ENCODE data around the gene MTHFD1. TPM values are rescaled to one million over a fixed set of nuclear protein-coding genes. Genes with fewer than 3 reads are reported as not detected.

MTHFD1 gene
- total RNA-seq, 1 experiment from 2014 or later, result 226 TPM

DNA sequence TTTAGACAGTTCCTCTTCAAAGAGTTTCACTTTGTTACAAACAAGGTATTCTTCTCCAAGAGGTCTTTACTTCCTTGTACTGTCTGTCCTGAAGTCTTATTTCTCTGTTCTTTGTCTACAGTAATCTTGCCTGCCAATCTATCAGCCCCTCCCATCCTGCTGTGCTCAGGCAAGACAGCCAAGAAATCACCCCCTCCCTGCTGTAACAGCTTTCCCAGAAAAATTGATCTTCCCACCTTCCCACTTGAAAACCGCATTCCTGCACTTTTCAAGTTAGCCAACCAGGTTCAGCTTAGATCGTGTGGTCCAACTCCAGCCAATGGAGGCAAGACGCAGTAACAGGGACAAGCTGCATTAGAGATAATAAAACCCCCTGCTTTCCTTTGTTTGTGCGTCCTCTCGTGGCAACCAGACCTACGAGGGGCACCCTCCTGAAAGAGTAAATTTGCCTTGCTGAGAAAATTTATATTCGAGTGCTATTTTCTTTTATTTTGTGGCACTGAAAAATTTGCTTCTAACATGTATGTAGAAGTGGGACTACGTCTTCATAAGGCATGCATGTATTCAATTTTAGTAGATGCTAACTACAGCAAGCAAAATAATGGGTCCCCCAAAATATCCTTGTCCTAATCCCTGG is 47.5 kb upstream of the MTHFD1 start (continued):
- TF ChIP-seq CREM (CRISPR knock-in tag; IDR thresholded peaks at IDR 0.05), result no peak

DNA sequence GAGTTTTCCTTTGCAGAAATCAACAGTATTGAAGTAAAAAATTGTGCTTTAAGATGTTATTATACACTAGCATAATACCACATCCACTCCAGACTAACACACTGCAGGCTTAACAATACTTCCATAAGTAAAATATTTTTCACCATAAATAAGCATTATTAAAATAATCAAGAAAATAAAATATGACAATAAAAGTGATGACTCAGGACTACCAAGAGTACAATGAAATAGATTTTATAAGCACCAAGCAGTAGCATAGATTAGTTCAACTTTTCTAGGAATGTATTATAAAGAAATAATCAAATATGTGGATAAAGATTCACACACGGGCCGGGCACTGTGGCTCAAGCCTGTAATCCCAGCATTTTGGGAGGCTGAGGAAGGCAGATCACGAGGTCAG is 40.4 kb upstream of the MTHFD1 start:
- H3K27ac Mint-ChIP-seq, result no peak overlapping the region
- H3K36me3 Mint-ChIP-seq, result no peaks in the 10 kb centered on the region
- no peaks in the 10 kb centered on the region for H3K4me1 Mint-ChIP-seq
- DNase-seq (ENCODE audit: low spot score) (no peak), ATAC-seq (no peak)
- no peak overlapping the region for H3K4me3 Mint-ChIP-seq
- TF ChIP-seq MYBL2 (CRISPR knock-in tag; IDR thresholded peaks at IDR 0.05), result no peak
- TF ChIP-seq, protein P1, sequence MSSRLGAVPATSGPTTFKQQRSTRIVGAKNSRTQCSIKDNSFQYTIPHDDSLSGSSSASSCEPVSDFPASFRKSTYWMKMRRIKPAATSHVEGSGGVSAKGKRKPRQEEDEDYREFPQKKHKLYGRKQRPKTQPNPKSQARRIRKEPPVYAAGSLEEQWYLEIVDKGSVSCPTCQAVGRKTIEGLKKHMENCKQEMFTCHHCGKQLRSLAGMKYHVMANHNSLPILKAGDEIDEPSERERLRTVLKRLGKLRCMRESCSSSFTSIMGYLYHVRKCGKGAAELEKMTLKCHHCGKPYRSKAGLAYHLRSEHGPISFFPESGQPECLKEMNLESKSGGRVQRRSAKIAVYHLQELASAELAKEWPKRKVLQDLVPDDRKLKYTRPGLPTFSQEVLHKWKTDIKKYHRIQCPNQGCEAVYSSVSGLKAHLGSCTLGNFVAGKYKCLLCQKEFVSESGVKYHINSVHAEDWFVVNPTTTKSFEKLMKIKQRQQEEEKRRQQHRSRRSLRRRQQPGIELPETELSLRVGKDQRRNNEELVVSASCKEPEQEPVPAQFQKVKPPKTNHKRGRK (CRISPR knock-in tag; IDR thresholded peaks at IDR 0.05; ENCODE audit: borderline replicate concordance), result no peak
- TF ChIP-seq, protein P2, sequence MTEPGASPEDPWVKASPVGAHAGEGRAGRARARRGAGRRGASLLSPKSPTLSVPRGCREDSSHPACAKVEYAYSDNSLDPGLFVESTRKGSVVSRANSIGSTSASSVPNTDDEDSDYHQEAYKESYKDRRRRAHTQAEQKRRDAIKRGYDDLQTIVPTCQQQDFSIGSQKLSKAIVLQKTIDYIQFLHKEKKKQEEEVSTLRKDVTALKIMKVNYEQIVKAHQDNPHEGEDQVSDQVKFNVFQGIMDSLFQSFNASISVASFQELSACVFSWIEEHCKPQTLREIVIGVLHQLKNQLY (CRISPR knock-in tag; IDR thresholded peaks at IDR 0.05), result no peak
- TF ChIP-seq HMGA2 (CRISPR knock-in tag; IDR thresholded peaks at IDR 0.05), result no peak
- TF ChIP-seq, protein P3, sequence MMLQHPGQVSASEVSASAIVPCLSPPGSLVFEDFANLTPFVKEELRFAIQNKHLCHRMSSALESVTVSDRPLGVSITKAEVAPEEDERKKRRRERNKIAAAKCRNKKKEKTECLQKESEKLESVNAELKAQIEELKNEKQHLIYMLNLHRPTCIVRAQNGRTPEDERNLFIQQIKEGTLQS (CRISPR knock-in tag; conservative IDR thresholded peaks at IDR 0.05), result no peak
- TF ChIP-seq, protein P4, sequence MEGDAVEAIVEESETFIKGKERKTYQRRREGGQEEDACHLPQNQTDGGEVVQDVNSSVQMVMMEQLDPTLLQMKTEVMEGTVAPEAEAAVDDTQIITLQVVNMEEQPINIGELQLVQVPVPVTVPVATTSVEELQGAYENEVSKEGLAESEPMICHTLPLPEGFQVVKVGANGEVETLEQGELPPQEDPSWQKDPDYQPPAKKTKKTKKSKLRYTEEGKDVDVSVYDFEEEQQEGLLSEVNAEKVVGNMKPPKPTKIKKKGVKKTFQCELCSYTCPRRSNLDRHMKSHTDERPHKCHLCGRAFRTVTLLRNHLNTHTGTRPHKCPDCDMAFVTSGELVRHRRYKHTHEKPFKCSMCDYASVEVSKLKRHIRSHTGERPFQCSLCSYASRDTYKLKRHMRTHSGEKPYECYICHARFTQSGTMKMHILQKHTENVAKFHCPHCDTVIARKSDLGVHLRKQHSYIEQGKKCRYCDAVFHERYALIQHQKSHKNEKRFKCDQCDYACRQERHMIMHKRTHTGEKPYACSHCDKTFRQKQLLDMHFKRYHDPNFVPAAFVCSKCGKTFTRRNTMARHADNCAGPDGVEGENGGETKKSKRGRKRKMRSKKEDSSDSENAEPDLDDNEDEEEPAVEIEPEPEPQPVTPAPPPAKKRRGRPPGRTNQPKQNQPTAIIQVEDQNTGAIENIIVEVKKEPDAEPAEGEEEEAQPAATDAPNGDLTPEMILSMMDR (IDR thresholded peaks at IDR 0.05), result no peak
- TF ChIP-seq ZNF423 (CRISPR knock-in tag; IDR thresholded peaks at IDR 0.05), result no peak
- TF ChIP-seq JAZF1 (CRISPR knock-in tag; IDR thresholded peaks at IDR 0.05), result no peak
- TF ChIP-seq ZNF263 (CRISPR knock-in tag; IDR thresholded peaks at IDR 0.05; ENCODE audit: low read depth), result no peak
- TF ChIP-seq ZNF396 (CRISPR knock-in tag; IDR thresholded peaks at IDR 0.05; ENCODE audit: borderline replicate concordance), result no peak
- H3K27me3 Mint-ChIP-seq (ENCODE audit: low read depth), result no peaks in the 10 kb centered on the region
- no peaks in the 10 kb centered on the region for H3K9me3 Mint-ChIP-seq
- CTCF ChIA-PET, result interaction anchor here (0.8 to 1.1 kb wide), 3 partner anchors 44 to 82 kb away, joined by 3 read pairs; no protein-coding TSS in a partner anchor
- POLR2A ChIA-PET, result interaction anchor here (0.5 kb wide), 1 partner anchor 11 kb away, joined by 3 read pairs; no protein-coding TSS in a partner anchor

DNA sequence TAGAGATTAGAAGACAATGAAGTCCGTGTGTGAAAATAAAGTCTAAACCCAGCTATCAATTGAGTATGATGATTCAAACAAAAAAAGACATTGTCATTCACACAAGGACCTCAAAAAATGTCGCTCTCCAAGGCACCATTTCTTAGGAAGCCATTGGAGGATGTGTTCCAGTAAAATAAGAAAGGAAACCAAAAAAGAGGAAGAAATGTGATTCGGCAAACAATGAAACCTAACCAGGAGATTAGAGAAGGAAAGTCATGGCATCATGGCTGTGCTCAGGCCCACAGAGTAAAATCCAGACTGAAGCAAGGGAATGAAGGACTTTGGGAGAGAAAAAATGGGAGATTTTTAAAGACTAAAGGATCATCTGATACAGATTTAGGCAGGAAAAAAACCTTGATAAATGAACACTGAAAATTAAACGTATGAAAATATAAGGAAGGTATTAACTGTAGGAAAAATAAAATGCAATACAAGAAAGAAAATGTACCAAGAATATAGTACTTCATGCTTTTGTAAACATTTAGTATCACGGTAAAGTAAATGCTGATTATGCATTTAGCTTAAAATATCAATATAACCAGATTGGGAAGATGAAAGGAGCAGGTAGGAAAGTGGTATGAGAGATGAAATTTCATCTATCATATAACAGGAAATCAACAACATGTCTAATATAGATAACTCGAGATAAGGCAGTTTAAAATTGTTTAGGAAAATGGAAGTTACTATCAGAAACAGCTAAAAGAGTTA is 38.2 kb upstream of the MTHFD1 start:
- no peaks in the 10 kb centered on the region for H3K27me3 Mint-ChIP-seq (ENCODE audit: low read depth)
- H3K4me1 Mint-ChIP-seq, result no peaks in the 10 kb centered on the region
- H3K27ac Mint-ChIP-seq, result no peak overlapping the region
- ChIA-PET POLR2A (interaction anchor here (0.6 kb wide), 1 partner anchor 18 kb away, joined by 3 read pairs; no protein-coding TSS in a partner anchor), CTCF (interaction anchor here (0.9 to 1.1 kb wide), 2 partner anchors 80 to 161 kb away, joined by 3 read pairs; no protein-coding TSS in a partner anchor)
- no peaks in the 10 kb centered on the region for H3K9me3 Mint-ChIP-seq
- H3K4me3 Mint-ChIP-seq, result no peak overlapping the region
- no peak for DNase-seq (ENCODE audit: low spot score)
- no peaks in the 10 kb centered on the region for H3K36me3 Mint-ChIP-seq
- no peak for ATAC-seq
- TF ChIP-seq CREB1 (CRISPR knock-in tag; IDR thresholded peaks at IDR 0.05) (no peak), TCF7 (CRISPR knock-in tag; IDR thresholded peaks at IDR 0.05; ENCODE audit: low read depth) (no peak), SOX15 (CRISPR knock-in tag; IDR thresholded peaks at IDR 0.05) (no peak), IRF2 (CRISPR knock-in tag; IDR thresholded peaks at IDR 0.05; ENCODE audit: borderline replicate concordance, low read depth) (no peak), NFE2L1 (CRISPR knock-in tag; IDR thresholded peaks at IDR 0.05) (no peak)
- TF ChIP-seq, protein P5, sequence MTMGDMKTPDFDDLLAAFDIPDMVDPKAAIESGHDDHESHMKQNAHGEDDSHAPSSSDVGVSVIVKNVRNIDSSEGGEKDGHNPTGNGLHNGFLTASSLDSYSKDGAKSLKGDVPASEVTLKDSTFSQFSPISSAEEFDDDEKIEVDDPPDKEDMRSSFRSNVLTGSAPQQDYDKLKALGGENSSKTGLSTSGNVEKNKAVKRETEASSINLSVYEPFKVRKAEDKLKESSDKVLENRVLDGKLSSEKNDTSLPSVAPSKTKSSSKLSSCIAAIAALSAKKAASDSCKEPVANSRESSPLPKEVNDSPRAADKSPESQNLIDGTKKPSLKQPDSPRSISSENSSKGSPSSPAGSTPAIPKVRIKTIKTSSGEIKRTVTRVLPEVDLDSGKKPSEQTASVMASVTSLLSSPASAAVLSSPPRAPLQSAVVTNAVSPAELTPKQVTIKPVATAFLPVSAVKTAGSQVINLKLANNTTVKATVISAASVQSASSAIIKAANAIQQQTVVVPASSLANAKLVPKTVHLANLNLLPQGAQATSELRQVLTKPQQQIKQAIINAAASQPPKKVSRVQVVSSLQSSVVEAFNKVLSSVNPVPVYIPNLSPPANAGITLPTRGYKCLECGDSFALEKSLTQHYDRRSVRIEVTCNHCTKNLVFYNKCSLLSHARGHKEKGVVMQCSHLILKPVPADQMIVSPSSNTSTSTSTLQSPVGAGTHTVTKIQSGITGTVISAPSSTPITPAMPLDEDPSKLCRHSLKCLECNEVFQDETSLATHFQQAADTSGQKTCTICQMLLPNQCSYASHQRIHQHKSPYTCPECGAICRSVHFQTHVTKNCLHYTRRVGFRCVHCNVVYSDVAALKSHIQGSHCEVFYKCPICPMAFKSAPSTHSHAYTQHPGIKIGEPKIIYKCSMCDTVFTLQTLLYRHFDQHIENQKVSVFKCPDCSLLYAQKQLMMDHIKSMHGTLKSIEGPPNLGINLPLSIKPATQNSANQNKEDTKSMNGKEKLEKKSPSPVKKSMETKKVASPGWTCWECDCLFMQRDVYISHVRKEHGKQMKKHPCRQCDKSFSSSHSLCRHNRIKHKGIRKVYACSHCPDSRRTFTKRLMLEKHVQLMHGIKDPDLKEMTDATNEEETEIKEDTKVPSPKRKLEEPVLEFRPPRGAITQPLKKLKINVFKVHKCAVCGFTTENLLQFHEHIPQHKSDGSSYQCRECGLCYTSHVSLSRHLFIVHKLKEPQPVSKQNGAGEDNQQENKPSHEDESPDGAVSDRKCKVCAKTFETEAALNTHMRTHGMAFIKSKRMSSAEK (CRISPR knock-in tag; IDR thresholded peaks at IDR 0.05; ENCODE audit: borderline replicate concordance), result no peak
- TF ChIP-seq, protein P1 (CRISPR knock-in tag; IDR thresholded peaks at IDR 0.05; ENCODE audit: borderline replicate concordance), result no peak
- TF ChIP-seq, protein P6, sequence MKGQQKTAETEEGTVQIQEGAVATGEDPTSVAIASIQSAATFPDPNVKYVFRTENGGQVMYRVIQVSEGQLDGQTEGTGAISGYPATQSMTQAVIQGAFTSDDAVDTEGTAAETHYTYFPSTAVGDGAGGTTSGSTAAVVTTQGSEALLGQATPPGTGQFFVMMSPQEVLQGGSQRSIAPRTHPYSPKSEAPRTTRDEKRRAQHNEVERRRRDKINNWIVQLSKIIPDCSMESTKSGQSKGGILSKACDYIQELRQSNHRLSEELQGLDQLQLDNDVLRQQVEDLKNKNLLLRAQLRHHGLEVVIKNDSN (CRISPR knock-in tag; IDR thresholded peaks at IDR 0.05), result no peak
